ENCODE data around the gene TENM4.

GRCh38 chr11:78822931-78823423 lies 617.9 kb downstream of the TENM4 start:
- TF ChIP-seq CTCF (IDR thresholded peaks at IDR 0.05; ENCODE audit: poor library complexity, severe bottlenecking) (no peak), EP300 (conservative IDR thresholded peaks at IDR 0.05; ENCODE audit: poor library complexity, severe bottlenecking) (no peak), EZH2 (IDR thresholded peaks at IDR 0.05; ENCODE audit: borderline replicate concordance, insufficient read depth, low read length, poor library complexity, severe bottlenecking) (no peak), RAD21 (conservative IDR thresholded peaks at IDR 0.05) (no peak), TAF1 (IDR thresholded peaks at IDR 0.05; ENCODE audit: low read depth) (no peak), POLR2AphosphoS5 (IDR thresholded peaks at IDR 0.05) (no peak), SMC3 (conservative IDR thresholded peaks at IDR 0.05; ENCODE audit: poor library complexity) (no peak)
